DOHH2 (cell line): ENCODE measurements around the gene ZNF787.

ENCODE experiments used
- H3F3A ChIP-seq: fragments of 200-600 bp; sonication (generic), shearing (Covaris generic); 2 replicates; pipeline ENCODE4 v1.6.0; 2016; ENCODE audit warnings: antibody characterized with exemption, mild to moderate bottlenecking; ENCODE audit not compliant: control insufficient read depth, insufficient read depth
- H3K27ac ChIP-seq: fragments of 200-600 bp; sonication (generic); 2 replicates; pipeline ENCODE4 v1.5.1; 2014; ENCODE audit warnings: low read depth, mild to moderate bottlenecking, low read length, moderate library complexity
- H3K27me3 ChIP-seq: fragments of 200-600 bp; sonication (generic); 2 replicates; pipeline ENCODE4 v1.6.1; 2014; ENCODE audit warnings: mild to moderate bottlenecking, low read length, mixed read lengths; ENCODE audit not compliant: control insufficient read depth
- H3K36me3 ChIP-seq: fragments of 200-600 bp; sonication (generic); 2 replicates; pipeline ENCODE4 v1.6.1; 2014; ENCODE audit warnings: mild to moderate bottlenecking, low read length, moderate library complexity, mixed read lengths; ENCODE audit not compliant: control insufficient read depth
- H3K4me1 ChIP-seq: fragments of 200-600 bp; sonication (generic); 2 replicates; pipeline ENCODE4 v1.6.1; 2014; ENCODE audit warnings: mild to moderate bottlenecking, low read length, mixed read lengths; ENCODE audit not compliant: control insufficient read depth
- H3K4me2 ChIP-seq: fragments of 200-600 bp; sonication (generic); 2 replicates; pipeline ENCODE4 v1.6.0; 2014; ENCODE audit warnings: mild to moderate bottlenecking, low read length, moderate library complexity
- H3K4me3 ChIP-seq: fragments of 200-600 bp; sonication (generic); 2 replicates; pipeline ENCODE4 v1.5.1; 2014; ENCODE audit warnings: mild to moderate bottlenecking, low read length, mixed read lengths
- H3K79me2 ChIP-seq: fragments of 200-600 bp; sonication (generic); 2 replicates; pipeline ENCODE4 v1.6.1; 2014; ENCODE audit warnings: mild to moderate bottlenecking, low read length, mixed read lengths; ENCODE audit not compliant: control insufficient read depth
- H3K9me2 ChIP-seq: fragments of 200-600 bp; sonication (generic); replicated peaks from 2 replicates; pipeline ENCODE4 v1.6.1; 2014; ENCODE audit warnings: mild to moderate bottlenecking, low read length, mixed read lengths; ENCODE audit not compliant: control insufficient read depth
- H3K9me3 ChIP-seq: fragments of 200-600 bp; sonication (generic); 2 replicates; pipeline ENCODE4 v1.6.1; 2014; ENCODE audit warnings: antibody characterized with exemption, low read length, mixed read lengths; ENCODE audit not compliant: control insufficient read depth, insufficient read depth
- H4K20me1 ChIP-seq: fragments of 200-600 bp; sonication (generic); 2 replicates; pipeline ENCODE4 v1.6.0; 2014; ENCODE audit warnings: low read depth, mild to moderate bottlenecking, antibody characterized with exemption, low read length, moderate library complexity; ENCODE audit not compliant: control insufficient read depth, insufficient read depth
- EZH2phosphoT487 ChIP-seq: fragments of 200-600 bp; sonication (generic); IDR thresholded peaks from 2 replicates; pipeline ENCODE4 v1.6.1; 2017; ENCODE audit warnings: borderline replicate concordance, mild to moderate bottlenecking, antibody characterized with exemption, low read length, moderate library complexity, mixed read lengths
- TF ChIP-seq, protein P1 (sequence below): fragments of 200-600 bp; sonication (generic); IDR thresholded peaks from one replicate; pipeline ENCODE4 v1.5.1; 2014; ENCODE audit warnings: antibody characterized with exemption, mild to moderate bottlenecking, low read depth, low read length; ENCODE audit not compliant: poor library complexity, severe bottlenecking

The ZNF787 gene

DNA sequence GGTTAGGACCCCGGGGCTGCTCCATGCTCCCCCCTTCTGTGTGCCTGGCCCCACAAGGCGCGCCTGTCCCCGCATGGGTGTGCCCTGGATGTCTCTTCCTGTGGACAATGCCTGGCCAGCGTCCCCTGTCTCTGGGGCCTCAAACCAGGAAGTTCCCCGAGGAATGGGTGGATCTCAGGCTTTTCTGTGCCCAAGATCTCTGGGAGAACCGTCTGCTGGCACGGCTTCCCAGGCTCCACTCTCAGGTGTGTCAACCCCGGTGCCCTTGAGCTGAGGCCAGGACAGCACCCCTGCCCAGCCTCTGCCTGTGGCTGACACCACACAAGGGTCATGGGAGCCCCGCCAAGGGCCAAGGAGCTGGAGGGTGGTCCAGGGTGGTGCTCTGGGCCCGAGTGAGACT, 35.7 kb upstream of the ZNF787 start:
- Histone ChIP-seq H3K9me2 (no peaks in the 10 kb centered on the region), H3K79me2 (peaks cover 12% of the 10 kb centered on the region; the same call in 1 of the 2 replicates), H3K4me2 (no peak overlapping the region), H3K36me3 (peaks cover 21% of the 10 kb centered on the region), H3K9me3 (no peaks in the 10 kb centered on the region), H3K27ac (no peak overlapping the region), H3K27me3 (no peaks in the 10 kb centered on the region), H3K4me3 (no peak overlapping the region), H4K20me1 (no peaks in the 10 kb centered on the region), H3F3A (no peaks in the 10 kb centered on the region), H3K4me1 (no peaks in the 10 kb centered on the region)
- TF ChIP-seq, protein P1, sequence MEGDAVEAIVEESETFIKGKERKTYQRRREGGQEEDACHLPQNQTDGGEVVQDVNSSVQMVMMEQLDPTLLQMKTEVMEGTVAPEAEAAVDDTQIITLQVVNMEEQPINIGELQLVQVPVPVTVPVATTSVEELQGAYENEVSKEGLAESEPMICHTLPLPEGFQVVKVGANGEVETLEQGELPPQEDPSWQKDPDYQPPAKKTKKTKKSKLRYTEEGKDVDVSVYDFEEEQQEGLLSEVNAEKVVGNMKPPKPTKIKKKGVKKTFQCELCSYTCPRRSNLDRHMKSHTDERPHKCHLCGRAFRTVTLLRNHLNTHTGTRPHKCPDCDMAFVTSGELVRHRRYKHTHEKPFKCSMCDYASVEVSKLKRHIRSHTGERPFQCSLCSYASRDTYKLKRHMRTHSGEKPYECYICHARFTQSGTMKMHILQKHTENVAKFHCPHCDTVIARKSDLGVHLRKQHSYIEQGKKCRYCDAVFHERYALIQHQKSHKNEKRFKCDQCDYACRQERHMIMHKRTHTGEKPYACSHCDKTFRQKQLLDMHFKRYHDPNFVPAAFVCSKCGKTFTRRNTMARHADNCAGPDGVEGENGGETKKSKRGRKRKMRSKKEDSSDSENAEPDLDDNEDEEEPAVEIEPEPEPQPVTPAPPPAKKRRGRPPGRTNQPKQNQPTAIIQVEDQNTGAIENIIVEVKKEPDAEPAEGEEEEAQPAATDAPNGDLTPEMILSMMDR, result no peak
- no peak for TF ChIP-seq EZH2phosphoT487

DNA sequence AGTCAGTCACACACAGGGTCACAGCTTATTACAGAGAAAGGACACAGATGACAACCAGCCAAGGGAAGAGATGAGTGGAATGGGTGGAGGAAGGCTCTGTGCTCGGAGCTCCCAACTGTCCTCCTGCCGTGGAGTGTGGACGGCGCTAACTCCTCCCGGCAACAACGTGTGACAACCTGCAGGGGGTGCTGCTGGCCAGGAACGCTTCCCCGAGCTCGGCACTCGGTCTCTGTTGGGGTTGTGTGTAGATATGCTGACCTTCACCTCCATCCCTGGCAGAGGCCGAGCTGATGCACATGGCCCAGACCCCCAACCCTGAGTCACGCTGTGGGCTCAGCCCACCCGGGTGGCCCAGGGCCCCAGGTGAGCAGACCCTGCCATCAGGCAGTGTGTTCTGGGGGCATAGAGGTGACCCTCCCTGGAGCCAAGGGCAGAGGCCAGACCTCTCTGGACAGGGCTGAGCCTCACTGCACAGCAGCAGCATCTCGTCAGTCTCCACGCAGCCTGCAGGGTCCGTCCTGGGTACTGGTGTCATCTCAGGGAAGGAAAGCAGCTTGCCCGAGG, 34.1 kb upstream of the ZNF787 start:
- H3K4me3 ChIP-seq, result no peak overlapping the region
- TF ChIP-seq, protein P1, result peak; percentile 50
- no peak for TF ChIP-seq EZH2phosphoT487
- no peak overlapping the region for H3K4me2 ChIP-seq
- H3K27ac ChIP-seq, result no peak overlapping the region
- H3K9me2 ChIP-seq, result no peaks in the 10 kb centered on the region
- peaks cover 18% of the 10 kb centered on the region for H3K79me2 ChIP-seq
- no peaks in the 10 kb centered on the region for H3F3A ChIP-seq
- no peaks in the 10 kb centered on the region for H3K27me3 ChIP-seq
- no peaks in the 10 kb centered on the region for H4K20me1 ChIP-seq
- H3K36me3 ChIP-seq, result peaks cover 21% of the 10 kb centered on the region
- H3K4me1 ChIP-seq, result no peaks in the 10 kb centered on the region
- H3K9me3 ChIP-seq, result no peaks in the 10 kb centered on the region

DNA sequence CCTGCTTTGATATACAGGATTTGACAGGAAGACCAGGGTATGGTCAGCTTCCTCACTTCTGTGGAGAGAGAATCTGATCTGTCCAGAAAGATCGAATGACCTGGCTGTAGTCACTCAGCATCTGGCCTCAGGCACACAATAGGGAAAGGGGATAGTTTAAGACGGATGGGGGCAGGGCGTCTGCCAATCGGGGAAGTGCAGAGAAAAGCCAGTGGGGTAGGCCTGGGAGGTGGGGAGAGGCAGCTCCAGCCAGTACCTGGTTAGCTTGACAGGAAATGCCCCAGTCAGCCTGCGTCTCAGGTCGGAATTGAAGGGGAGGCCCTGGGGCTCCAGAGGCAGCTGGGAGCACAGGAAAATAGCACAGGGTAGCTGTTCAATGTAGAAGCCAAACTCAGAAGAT, 32.4 kb upstream of the ZNF787 start:
- no peaks in the 10 kb centered on the region for H3K9me3 ChIP-seq
- H3F3A ChIP-seq, result no peaks in the 10 kb centered on the region
- no peaks in the 10 kb centered on the region for H3K27me3 ChIP-seq
- H4K20me1 ChIP-seq, result no peaks in the 10 kb centered on the region
- H3K79me2 ChIP-seq, result peaks cover 25% of the 10 kb centered on the region
- no peak for TF ChIP-seq EZH2phosphoT487
- TF ChIP-seq, protein P1, result no peak
- peaks cover 21% of the 10 kb centered on the region for H3K36me3 ChIP-seq
- H3K4me1 ChIP-seq, result no peaks in the 10 kb centered on the region
- no peak overlapping the region for H3K4me3 ChIP-seq
- H3K9me2 ChIP-seq, result no peaks in the 10 kb centered on the region
- no peak overlapping the region for H3K4me2 ChIP-seq
- no peak overlapping the region for H3K27ac ChIP-seq
